Caco-2 (cell line): Measurements from ENCODE around the gene CDKN2A. TPM values are rescaled to one million over a fixed set of nuclear protein-coding genes. Genes with fewer than 3 reads are reported as not detected.
A peak's percentile ranks its signal among the peaks of the same experiment; 100 is the strongest.

Experiments used
- BruUV-seq: library from RNA; stranded (reverse); fragments of 400-500 nt; replicated peaks from 2 replicates; lab custom pipeline; 2021; lab: Mats Ljungman, UMichigan
- CTCF ChIA-PET: fragments of 300-600 bp; sonication (Branson Sonifier 250); formaldehyde crosslinking; loops from one replicate; lab custom pipeline; 2022; ENCODE audit warnings: antibody characterized with exemption; lab: Charles Lee
- POLR2A ChIA-PET: fragments of 300-600 bp; sonication (Branson Sonifier 250); formaldehyde crosslinking; loops from one replicate; lab custom pipeline; 2022; ENCODE audit warnings: antibody characterized with exemption; lab: Charles Lee
- DNase-seq, 2 experiments: peaks; one replicate each; pipeline versions ENCODE4 v3.0.0 to v3.0.0-alpha.2; 2020 to 2022
- H3K27me3 ChIP-seq: replicated peaks from 2 replicates; pipeline ENCODE4 v1.6.0; 2011; ENCODE audit warnings: low read length; ENCODE audit not compliant: control insufficient read depth, insufficient read depth
- H3K36me3 ChIP-seq: 2 replicates; pipeline ENCODE4 v1.5.1; 2011; ENCODE audit warnings: low read length; ENCODE audit not compliant: control insufficient read depth, insufficient read depth
- H3K4me1 ChIP-seq: fragments of 250-450 bp; sonication (Bioruptor Pico); 2 replicates; pipeline ENCODE4 v1.5.1; 2020; ENCODE audit warnings: mild to moderate bottlenecking
- H3K4me3 ChIP-seq: 2 replicates; pipeline ENCODE4 v1.5.1; 2011; ENCODE audit warnings: low read depth, mild to moderate bottlenecking, control low read depth, low read length
- H3K9me3 ChIP-seq: fragments of 250-450 bp; sonication (Bioruptor Pico); 2 replicates; pipeline ENCODE4 v1.5.1; 2020; ENCODE audit warnings: mild to moderate bottlenecking, moderate library complexity
- H3K27ac Mint-ChIP-seq: one replicate; pipeline ENCODE4 v1.8.0; 2022; ENCODE audit warnings: mixed read lengths; ENCODE audit not compliant: unreplicated experiment
- H3K27me3 Mint-ChIP-seq: one replicate; pipeline ENCODE4 v1.8.0; 2022; ENCODE audit warnings: mixed read lengths; ENCODE audit not compliant: insufficient read depth, unreplicated experiment
- H3K36me3 Mint-ChIP-seq: one replicate; pipeline ENCODE4 v1.8.0; 2022; ENCODE audit warnings: mild to moderate bottlenecking, mixed read lengths; ENCODE audit not compliant: insufficient read depth, unreplicated experiment
- H3K4me1 Mint-ChIP-seq: one replicate; pipeline ENCODE4 v1.8.0; 2022; ENCODE audit warnings: low read depth, mixed read lengths; ENCODE audit not compliant: unreplicated experiment
- H3K4me3 Mint-ChIP-seq: one replicate; pipeline ENCODE4 v1.8.0; 2022; ENCODE audit warnings: mild to moderate bottlenecking, moderate library complexity, mixed read lengths; ENCODE audit not compliant: unreplicated experiment
- H3K9me3 Mint-ChIP-seq: one replicate; pipeline ENCODE4 v1.8.0; 2022; ENCODE audit warnings: mixed read lengths; ENCODE audit not compliant: unreplicated experiment
- CTCF ChIP-seq, 2 experiments: fragments of 200-600 bp in 1 of 2; IDR thresholded peaks; 1 replicate in 1 of 2; 2 replicates in 1 of 2; pipeline versions ENCODE4 v1.5.1 to v1.8.0; 2011 to 2022; ENCODE audit warnings: antibody characterized with exemption in 1 of 2, control low read depth in 1 of 2, inconsistent platforms in 1 of 2, low read depth in 1 of 2, low read length in 1 of 2, mild to moderate bottlenecking in 1 of 2, moderate library complexity in 1 of 2; ENCODE audit not compliant: insufficient read depth in 1 of 2, severe bottlenecking in 1 of 2, unreplicated experiment in 1 of 2
- intact Hi-C: fragments of 100-400 bp; cut with micrococcal nuclease; formaldehyde crosslinking; loops from one replicate; pipeline ENCODE4 v1.10.0; 2022; ENCODE audit not compliant: unreplicated experiment
- total RNA-seq: library from RNA; stranded (reverse); gene quantifications from 2 replicates; pipeline ENCODE4 v1.2.3, GENCODE V29; 2022

CDKN2A gene
- total RNA-seq, 1 experiment from 2014 or later, result 48.0 TPM

GRCh38 chr9:21993007-21993406, 1.2 kb downstream of the CDKN2A start:
- Mint-ChIP-seq H3K4me1 (peaks cover 9% of the 10 kb centered on the region), H3K4me3 (peak overlapping the region; percentile 86), H3K9me3 (no peaks in the 10 kb centered on the region), H3K27ac (peak overlapping the region; percentile 90), H3K36me3 (peaks cover 6% of the 10 kb centered on the region), H3K27me3 (no peaks in the 10 kb centered on the region)
- ChIA-PET POLR2A (no interaction called here), CTCF (no interaction called here)
- peaks cover 3% of the 10 kb centered on the region; the same call in 1 of the 2 replicates for H3K4me1 ChIP-seq
- peak overlapping the region; percentile 60 for H3K4me3 ChIP-seq
- no peaks in the 10 kb centered on the region for H3K36me3 ChIP-seq
- intact Hi-C loops, result no loop called here
- TF ChIP-seq CTCF (IDR thresholded peaks at IDR 0.05; ENCODE audit: insufficient read depth in 1 of 2, low read depth in 1 of 2, low read length in 1 of 2, severe bottlenecking in 1 of 2, unreplicated experiment in 1 of 2), result no peak
- H3K9me3 ChIP-seq, result no peaks in the 10 kb centered on the region
- no peak for DNase-seq
- no TSS peak for BruUV-seq
- H3K27me3 ChIP-seq, result no peaks in the 10 kb centered on the region

GRCh38 chr9:21991072-21991959, 2.9 kb downstream of the CDKN2A start:
- no peak for DNase-seq
- H3K9me3 Mint-ChIP-seq, result no peaks in the 10 kb centered on the region
- H3K27me3 Mint-ChIP-seq, result no peaks in the 10 kb centered on the region
- no peaks in the 10 kb centered on the region for H3K9me3 ChIP-seq
- peaks cover 6% of the 10 kb centered on the region for H3K36me3 Mint-ChIP-seq
- ChIA-PET POLR2A (interaction anchor here (0.7 kb wide), 1 partner anchor 57 kb away, joined by 4 read pairs; no protein-coding TSS in a partner anchor), CTCF (no interaction called here)
- TF ChIP-seq CTCF (IDR thresholded peaks at IDR 0.05; ENCODE audit: insufficient read depth in 1 of 2, low read depth in 1 of 2, low read length in 1 of 2, severe bottlenecking in 1 of 2, unreplicated experiment in 1 of 2), result no peak
- H3K4me3 ChIP-seq, result no peak overlapping the region
- no peak overlapping the region for H3K27ac Mint-ChIP-seq
- H3K36me3 ChIP-seq, result no peaks in the 10 kb centered on the region
- intact Hi-C loops, result no loop called here
- H3K4me1 ChIP-seq, result peaks cover 3% of the 10 kb centered on the region; the same call in 1 of the 2 replicates
- H3K27me3 ChIP-seq, result no peaks in the 10 kb centered on the region
- no peak overlapping the region for H3K4me3 Mint-ChIP-seq
- peaks cover 3% of the 10 kb centered on the region for H3K4me1 Mint-ChIP-seq
- BruUV-seq, result no TSS peak

GRCh38 chr9:21989440-21990189, 4.6 kb downstream of the CDKN2A start:
- Mint-ChIP-seq H3K9me3 (no peaks in the 10 kb centered on the region), H3K27me3 (no peaks in the 10 kb centered on the region), H3K4me3 (no peak overlapping the region), H3K36me3 (no peaks in the 10 kb centered on the region), H3K4me1 (no peaks in the 10 kb centered on the region), H3K27ac (no peak overlapping the region)
- intact Hi-C loops, result no loop called here
- no peaks in the 10 kb centered on the region for H3K9me3 ChIP-seq
- no peak for TF ChIP-seq CTCF (IDR thresholded peaks at IDR 0.05; ENCODE audit: insufficient read depth in 1 of 2, low read depth in 1 of 2, low read length in 1 of 2, severe bottlenecking in 1 of 2, unreplicated experiment in 1 of 2)
- H3K27me3 ChIP-seq, result no peaks in the 10 kb centered on the region
- ChIA-PET POLR2A (no interaction called here), CTCF (no interaction called here)
- DNase-seq, result no peak
- H3K4me1 ChIP-seq, result no peaks in the 10 kb centered on the region
- BruUV-seq, result no TSS peak
- H3K4me3 ChIP-seq, result no peak overlapping the region
- H3K36me3 ChIP-seq, result no peaks in the 10 kb centered on the region
